HG02763 (cell line): ENCODE results near the gene SBF2.

Source experiments
- ATAC-seq: cut with Tn5 transposase; IDR thresholded peaks from one replicate; pipeline ENCODE4 v1.9.1; 2021; ENCODE audit warnings: mild to moderate bottlenecking, moderate library complexity; ENCODE audit not compliant: unreplicated experiment

Gene SBF2

DNA sequence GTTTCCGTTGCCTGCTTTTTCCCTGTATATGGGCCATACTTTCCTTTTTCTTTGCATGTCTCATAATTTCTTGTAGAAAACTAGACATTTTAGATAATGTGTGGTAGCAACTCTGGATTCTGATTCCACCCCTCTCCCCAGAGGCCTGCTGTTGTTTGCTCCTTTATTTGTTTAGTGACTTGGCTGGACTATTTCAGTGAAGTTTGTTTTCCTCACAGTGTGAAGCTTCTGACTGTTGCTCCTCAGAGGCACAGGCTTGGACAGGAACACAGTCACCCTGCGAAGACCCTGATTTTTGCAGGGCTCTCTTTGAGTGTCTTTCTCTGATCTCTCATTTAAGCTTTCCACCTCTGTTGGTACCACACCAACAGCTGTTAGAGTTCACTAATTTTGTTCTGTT is 557.7 kb downstream of the SBF2 start:
- no peak for ATAC-seq

DNA sequence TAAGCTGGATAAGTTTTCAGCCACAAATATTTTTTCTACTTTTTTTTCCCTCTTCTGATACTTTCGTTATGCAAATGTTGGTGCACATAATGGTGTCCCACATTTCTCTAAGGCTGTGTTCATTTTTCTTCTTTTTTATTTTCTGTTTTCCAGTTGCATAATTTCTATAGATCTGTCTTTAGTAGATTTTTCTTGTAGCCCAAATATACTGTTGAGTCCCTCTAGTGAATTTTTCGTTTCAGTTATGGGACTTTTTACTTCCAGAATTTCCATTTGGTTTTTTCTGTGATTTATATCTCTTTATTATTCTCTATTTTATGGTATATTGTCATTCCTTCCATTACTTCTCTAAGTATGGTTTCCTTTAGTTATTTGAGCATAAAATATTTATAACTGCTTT is 558.1 kb downstream of the SBF2 start:
- ATAC-seq = no peak

DNA sequence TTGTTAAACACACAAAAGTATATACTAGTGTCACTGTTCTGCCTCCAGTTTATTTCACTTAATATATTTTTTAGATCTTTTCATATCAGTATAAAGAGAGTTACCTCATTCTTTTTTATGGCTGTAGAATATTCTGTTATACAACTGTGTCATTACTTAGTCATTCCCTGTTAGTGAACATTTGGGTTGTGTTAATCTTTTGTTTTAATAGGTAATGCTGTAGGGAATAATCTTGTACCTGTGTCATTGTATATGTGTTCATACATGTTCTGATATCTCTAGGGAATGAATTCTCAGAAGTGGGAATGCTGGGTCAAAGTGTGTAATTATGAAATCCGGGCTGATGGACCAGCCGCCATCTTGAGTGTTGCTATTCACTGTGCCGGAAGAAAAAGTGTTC is 558.8 kb downstream of the SBF2 start:
- no peak for ATAC-seq

DNA sequence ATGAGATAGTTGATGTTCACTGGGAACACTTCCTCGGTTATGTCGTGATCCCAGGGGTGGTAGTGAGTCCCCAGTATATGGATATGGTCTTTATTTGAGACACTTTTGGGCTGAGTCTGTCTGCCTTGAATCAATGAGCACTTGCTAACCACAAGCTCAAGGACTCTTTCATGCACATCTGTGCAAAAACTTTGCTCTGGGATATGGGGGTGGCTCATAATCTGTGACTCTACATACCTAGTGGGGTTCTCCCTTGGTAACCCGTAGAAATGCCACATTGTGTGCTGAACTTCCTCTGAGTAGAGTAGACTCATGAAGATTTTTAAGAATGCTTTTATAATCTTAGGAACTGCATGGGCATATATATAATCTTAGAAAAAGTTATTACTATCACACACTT is 560.8 kb downstream of the SBF2 start:
- no peak for ATAC-seq

DNA sequence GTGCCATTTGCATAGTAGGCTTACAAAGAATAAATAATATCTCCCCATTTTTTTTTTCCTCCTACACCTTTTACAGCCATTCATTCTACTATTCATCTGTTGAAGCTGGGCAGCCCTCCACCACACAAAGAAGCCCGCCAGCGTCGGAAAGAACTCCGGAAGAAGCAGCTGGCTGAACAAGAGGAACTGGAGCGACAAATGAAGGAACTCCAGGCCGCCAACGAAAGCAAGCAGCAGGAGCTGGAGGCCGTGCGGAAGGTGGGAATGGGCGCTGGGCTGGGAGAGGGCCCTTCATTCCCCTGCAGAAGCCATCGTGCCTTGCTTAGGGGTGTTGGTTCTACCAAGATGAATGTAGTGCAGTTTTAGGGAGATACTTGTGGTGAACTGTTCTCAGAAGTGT is 561.6 kb downstream of the SBF2 start:
- no peak for ATAC-seq

DNA sequence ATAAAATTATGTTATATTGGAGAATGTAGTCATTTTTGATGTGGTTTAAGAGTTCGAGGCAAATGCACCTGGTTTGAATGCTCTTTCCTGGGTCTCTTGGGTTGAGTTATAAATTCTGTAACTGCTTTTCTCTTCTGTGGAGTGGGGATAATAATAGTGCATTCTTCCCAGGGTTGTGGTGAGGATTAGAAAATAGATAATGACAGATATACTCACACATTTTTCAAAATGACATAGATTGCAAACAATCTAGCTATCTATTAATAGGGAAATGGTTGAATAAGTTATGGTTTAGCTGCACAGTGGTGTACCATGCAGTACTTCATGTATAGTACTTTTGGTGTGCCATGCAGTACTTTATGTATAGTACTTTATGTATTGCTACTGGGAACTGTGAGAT is 562.8 kb downstream of the SBF2 start:
- ATAC-seq = no peak
